Activated CD4-positive, CD25-positive, alpha-beta regulatory T cell treated with anti-CD3 and anti-CD28 coated beads, Interleukin-2, amount 50 U/mL, for 16 hours (primary cell): Measurements from ENCODE around the gene LPIN1.

ENCODE experiments used
- DNase-seq: peaks from one replicate; pipeline ENCODE4 v3.0.0-alpha.2; 2020; ENCODE audit warnings: low read depth, low spot score

LPIN1 gene

GRCh38 chr2:11865378-11865777, 118.9 kb downstream of the LPIN1 start:
- no peak for DNase-seq

- DNase-seq, result no peak
These were observed 119.4 kb downstream of the LPIN1 start for GRCh38 chr2:11865805-11866204.

- no peak for DNase-seq
These were observed 120.2 kb downstream of the LPIN1 start for GRCh38 chr2:11866358-11867335.

- DNase-seq, result no peak
These were observed 121.5 kb downstream of the LPIN1 start for GRCh38 chr2:11867926-11868325.

- DNase-seq, result no peak
These were observed 123.1 kb downstream of the LPIN1 start for GRCh38 chr2:11869391-11869991.

- DNase-seq, result no peak
These were observed 123.6 kb downstream of the LPIN1 start for GRCh38 chr2:11870064-11870463.

GRCh38 chr2:11870584-11870983, 124.2 kb downstream of the LPIN1 start:
- no peak for DNase-seq

- DNase-seq, result no peak
These were observed 125.0 kb downstream of the LPIN1 start for GRCh38 chr2:11871421-11871820.

- no peak for DNase-seq
These were observed 126.0 kb downstream of the LPIN1 start for GRCh38 chr2:11872247-11872947.

- no peak for DNase-seq
These were observed 126.5 kb downstream of the LPIN1 start for GRCh38 chr2:11872948-11873269.

- no peak for DNase-seq
These were observed 127.1 kb downstream of the LPIN1 start for GRCh38 chr2:11873356-11874154.

- no peak for DNase-seq
These were observed 128.4 kb downstream of the LPIN1 start for GRCh38 chr2:11874861-11875260.

GRCh38 chr2:11875481-11875880, 129.0 kb downstream of the LPIN1 start:
- no peak for DNase-seq

GRCh38 chr2:11876436-11876835, 130.0 kb downstream of the LPIN1 start:
- no peak for DNase-seq

- DNase-seq, result no peak
These were observed 130.5 kb downstream of the LPIN1 start for GRCh38 chr2:11876889-11877288.
